KOPT-K1 (cell line): ENCODE measurements around the gene FAM107B.
A peak's percentile ranks its signal among the peaks of the same experiment; 100 is the strongest.
"Not testable (repeated sequence)": the region's sequence is repeated elsewhere in the genome, so short reads cannot be mapped to it uniquely, and the experiment has no call there.

Experiments used
- H3K27ac ChIP-seq: fragments of 200-600 bp; sonication (generic); 2 replicates; pipeline ENCODE4 v1.5.1; 2016; ENCODE audit warnings: antibody characterized with exemption, mild to moderate bottlenecking, low read depth, low read length; ENCODE audit not compliant: poor library complexity, severe bottlenecking
- H3K36me3 ChIP-seq: fragments of 200-600 bp; sonication (generic); 2 replicates; pipeline ENCODE4 v1.5.1; 2017; ENCODE audit warnings: antibody characterized with exemption, mild to moderate bottlenecking, low read length, moderate library complexity; ENCODE audit not compliant: insufficient read depth
- H3K9me3 ChIP-seq: fragments of 200-600 bp; sonication (generic); 2 replicates; pipeline ENCODE4 v1.5.1; 2017; ENCODE audit warnings: antibody characterized with exemption, low read length, mild to moderate bottlenecking; ENCODE audit not compliant: insufficient read depth, poor library complexity, severe bottlenecking

Gene FAM107B

GRCh38 chr10:14592566-14592965, 182.1 kb downstream of the FAM107B start:
- no peaks in the 10 kb centered on the region for H3K9me3 ChIP-seq
- H3K27ac ChIP-seq: no peak overlapping the region
- no peaks in the 10 kb centered on the region for H3K36me3 ChIP-seq

- Histone ChIP-seq H3K27ac (no peak overlapping the region), H3K9me3 (no peaks in the 10 kb centered on the region), H3K36me3 (no peaks in the 10 kb centered on the region)
Measured at GRCh38 chr10:14592026-14592425, 182.7 kb downstream of the FAM107B start.

- not testable (repeated sequence) for H3K9me3 ChIP-seq, H3K36me3 ChIP-seq, H3K27ac ChIP-seq
Measured at GRCh38 chr10:14588938-14589294, 185.8 kb downstream of the FAM107B start.

GRCh38 chr10:14588084-14588937, 186.4 kb downstream of the FAM107B start:
- Histone ChIP-seq H3K36me3 (no peaks in the 10 kb centered on the region), H3K9me3 (no peaks in the 10 kb centered on the region), H3K27ac (peak overlapping the region; percentile 43)

GRCh38 chr10:14587540-14588083, 187.1 kb downstream of the FAM107B start:
- peak overlapping the region; percentile 43 for H3K27ac ChIP-seq

GRCh38 chr10:14586901-14587300, 187.8 kb downstream of the FAM107B start:
- Histone ChIP-seq H3K27ac (no peak overlapping the region), H3K36me3 (no peaks in the 10 kb centered on the region), H3K9me3 (no peaks in the 10 kb centered on the region)

More at GRCh38 chr10:14587540-14588083, 187.1 kb downstream of the FAM107B start:
- no peaks in the 10 kb centered on the region for H3K36me3 ChIP-seq
- H3K9me3 ChIP-seq: no peaks in the 10 kb centered on the region

GRCh38 chr10:14585287-14586193, 189.2 kb downstream of the FAM107B start:
- Histone ChIP-seq H3K9me3 (no peaks in the 10 kb centered on the region), H3K27ac (no peak overlapping the region), H3K36me3 (no peaks in the 10 kb centered on the region)

- Histone ChIP-seq H3K36me3 (no peaks in the 10 kb centered on the region), H3K27ac (no peak overlapping the region), H3K9me3 (no peaks in the 10 kb centered on the region)
Measured at GRCh38 chr10:14584661-14585060, 190.0 kb downstream of the FAM107B start.

GRCh38 chr10:14583967-14584366, 190.7 kb downstream of the FAM107B start:
- Histone ChIP-seq H3K36me3 (no peaks in the 10 kb centered on the region), H3K9me3 (no peaks in the 10 kb centered on the region), H3K27ac (no peak overlapping the region)

- H3K9me3 ChIP-seq: no peaks in the 10 kb centered on the region
- H3K27ac ChIP-seq: no peak overlapping the region
- H3K36me3 ChIP-seq: no peaks in the 10 kb centered on the region
Measured at GRCh38 chr10:14583252-14583651, 191.4 kb downstream of the FAM107B start.

GRCh38 chr10:14581553-14582321, 193.0 kb downstream of the FAM107B start:
- H3K9me3 ChIP-seq: no peaks in the 10 kb centered on the region
- no peak overlapping the region for H3K27ac ChIP-seq
- H3K36me3 ChIP-seq: no peaks in the 10 kb centered on the region

GRCh38 chr10:14580671-14581332, 193.9 kb downstream of the FAM107B start:
- Histone ChIP-seq H3K9me3 (no peaks in the 10 kb centered on the region), H3K36me3 (no peaks in the 10 kb centered on the region), H3K27ac (no peak overlapping the region)

GRCh38 chr10:14579405-14579804, 195.3 kb downstream of the FAM107B start:
- Histone ChIP-seq H3K27ac (no peak overlapping the region), H3K9me3 (no peaks in the 10 kb centered on the region), H3K36me3 (no peaks in the 10 kb centered on the region)
